K562 (cell line): ENCODE measurements around the gene PSMA7. TPM values are rescaled to one million over a fixed set of nuclear protein-coding genes. Genes with fewer than 3 reads are reported as not detected.

Source experiments
- GATA2 ChIP-seq: sonication (generic); formaldehyde crosslinking; IDR thresholded peaks from 2 replicates; pipeline ENCODE4 v1.4.0; 2020; ENCODE audit warnings: mild to moderate bottlenecking, missing genetic modification reagents
- MTA3 ChIP-seq: fragments of 450-650 bp; formaldehyde crosslinking; IDR thresholded peaks from 2 replicates; pipeline ENCODE4 v1.6.1; 2017; ENCODE audit warnings: mild to moderate bottlenecking, borderline replicate concordance
- REST ChIP-seq, 2 experiments: fragments of 450-650 bp; formaldehyde crosslinking in 1 of 2; IDR thresholded peaks; 2 replicates each; pipeline versions ENCODE4 v1.4.0 to v1.6.1; 2014 to 2020; ENCODE audit warnings: mild to moderate bottlenecking in 2 of 2, borderline replicate concordance in 1 of 2, low read depth in 1 of 2
- TBL1XR1 ChIP-seq, 2 experiments: IDR thresholded peaks; 2 replicates each; pipeline ENCODE4 v1.6.1; 2012; ENCODE audit warnings: improper control_type of control experiment in 2 of 2, low read length in 2 of 2, mild to moderate bottlenecking in 1 of 2
- TBP ChIP-seq: optimal IDR thresholded peaks from 2 replicates; pipeline ENCODE3; 2011; ENCODE audit warnings: low read depth, low read length, improper control_type of control experiment
- ZBTB7A ChIP-seq: IDR thresholded peaks from 2 replicates; pipeline ENCODE4 v1.6.1; 2011; ENCODE audit warnings: low read depth, mild to moderate bottlenecking, low read length, moderate library complexity, borderline replicate concordance; ENCODE audit not compliant: control insufficient read depth
- ZKSCAN8 ChIP-seq: fragments of 200-800 bp; sonication (Bioruptor generic); IDR thresholded peaks from 2 replicates; pipeline ENCODE4 v1.6.1; 2016; ENCODE audit warnings: missing genetic modification characterization, missing compliant biosample characterization
- polyA plus RNA-seq, 8 experiments: library from polyadenylated mRNA; depleted of rRNA in 4 of 8; stranded (reverse) in 5 of 8; unstranded in 3 of 8; fragments of >200 nt; fragmentation: Nextera tagmentation in 2 of 8; fragmentation: Illumina TruSeq in 1 of 8; extraction: Ambion mirVana in 2 of 8; extraction: Trizol in 1 of 8; gene quantifications; 2 replicates each; pipeline versions ENCODE4 v1.2.1 to v1.2.3, GENCODE V29; 2011 to 2014; ENCODE audit warnings: inconsistent platforms in 1 of 8, missing spikeins in 1 of 8
- total RNA-seq, 7 experiments: library from RNA; depleted of rRNA in 6 of 7; stranded (reverse); fragments of >200 nt in 6 of 7; fragmentation: Illumina TruSeq in 2 of 7; extraction: Trizol in 2 of 7; gene quantifications; 2 replicates each; pipeline versions ENCODE4 v1.2.1 to v1.2.3, GENCODE V29; 2011 to 2021; ENCODE audit warnings: low replicate concordance in 1 of 7

Gene PSMA7
- total and polyA plus RNA-seq, 9 of the 15 experiments (the other 6 are each of a cell fraction or from before 2014, with no cell fraction given) = 257 to 510 (median 393) TPM

- TF ChIP-seq TBP (peak; percentile 16), GATA2 (CRISPR knock-in tag) (no peak), MTA3 (no peak), ZBTB7A (peak; percentile 53; the same call in 1 of the 2 replicates), REST (IDR thresholded peaks at IDR 0.05; ENCODE audit: borderline replicate concordance) (no peak), REST (CRISPR knock-in tag; IDR thresholded peaks at IDR 0.05; ENCODE audit: low read depth) (no peak), TBL1XR1 (IDR thresholded peaks at IDR 0.05; ENCODE audit: low read length in 2 of 2) (no peak), ZKSCAN8 (CRISPR knock-in tag) (no peak)
Observed at GRCh38 chr20:62142252-62143080, 728 bp downstream of the PSMA7 start (continued).
